Mesenteric fat pad (tissue), 1 donor: ENCODE measurements around the gene AP4B1. TPM values are rescaled to one million over a fixed set of nuclear protein-coding genes. Genes with fewer than 3 reads are reported as not detected.

Experiments
- DNase-seq: peaks from one replicate; pipeline ENCODE4 v3.0.0-alpha.2; 2020; ENCODE audit warnings: low spot score
- total RNA-seq: library from RNA; stranded (reverse); fragmentation: NEBNext Ultra II Directional; extraction: Animal tissue kit (Norgen Biotek cat#: 25700); gene quantifications from one replicate; pipeline ENCODE4 v1.2.1, GENCODE V29; 2021
- donor health status: DM: yes; HTN: yes; CAD: no.

Gene AP4B1
- total RNA-seq, 1 donor from 2014 or later = 8.5 TPM

- DNase-seq = no peak
These were observed 8.6 kb downstream of the AP4B1 start for GRCh38 chr1:113895961-113896360.

DNA sequence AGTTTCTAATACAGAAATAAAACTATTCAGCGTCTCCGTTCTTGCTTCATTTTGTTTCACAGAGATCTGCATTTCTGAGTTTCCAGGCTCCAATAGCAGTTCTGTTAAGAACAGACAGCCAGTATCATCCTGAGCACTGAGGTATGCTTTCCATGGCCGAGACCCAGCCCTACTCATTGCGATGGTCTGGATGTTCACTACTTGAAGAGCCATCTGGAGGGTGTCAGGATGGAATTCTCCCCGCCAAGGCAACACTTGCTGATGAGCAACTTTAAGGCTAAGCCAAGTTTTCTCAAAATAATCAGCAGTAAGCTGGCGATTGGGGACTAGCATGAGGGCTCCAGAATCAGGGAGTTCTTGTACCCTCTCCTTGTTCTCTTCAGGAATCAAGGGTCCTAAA, 9.5 kb downstream of the AP4B1 start:
- DNase-seq = no peak

DNA sequence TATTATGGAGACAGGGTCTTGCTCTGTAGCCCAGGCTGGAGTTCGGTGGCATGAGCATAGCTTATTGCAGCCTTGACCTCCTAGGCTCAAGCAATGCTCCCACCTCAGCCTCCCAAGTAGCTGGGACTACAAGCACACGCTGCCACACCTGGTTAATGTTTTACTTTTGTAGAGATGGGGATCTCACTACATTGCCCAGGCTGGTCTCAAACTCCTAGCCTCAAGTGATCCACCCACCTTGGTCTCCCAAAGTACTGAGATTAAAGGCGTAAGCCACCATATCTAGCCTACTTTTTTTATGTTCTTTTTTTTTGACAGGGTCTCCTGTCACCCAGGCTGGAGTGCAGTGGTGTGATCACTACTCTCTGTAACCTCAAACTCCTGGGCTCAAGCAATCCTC, 11.3 kb downstream of the AP4B1 start:
- no peak for DNase-seq

GRCh38 chr1:113891631-113892220, 12.9 kb downstream of the AP4B1 start:
- DNase-seq = no peak

DNA sequence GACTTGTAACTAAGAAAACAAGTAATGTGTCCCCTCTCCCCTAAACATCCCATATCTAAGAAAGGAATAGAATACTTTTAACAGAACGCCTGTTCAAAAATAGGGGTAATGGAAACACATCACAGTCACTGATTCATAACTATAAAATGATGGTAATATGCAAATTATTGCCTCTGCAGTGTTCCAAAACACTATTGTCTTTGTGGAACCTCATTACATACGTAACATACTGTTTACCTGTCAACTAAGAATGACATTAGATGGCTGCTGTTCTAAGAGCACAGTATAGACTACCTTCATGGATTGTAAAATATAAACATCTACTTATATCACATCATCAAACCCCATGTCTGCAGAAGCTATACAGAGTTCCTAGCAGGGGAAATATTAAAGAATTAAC, 13.8 kb downstream of the AP4B1 start:
- no peak for DNase-seq

DNA sequence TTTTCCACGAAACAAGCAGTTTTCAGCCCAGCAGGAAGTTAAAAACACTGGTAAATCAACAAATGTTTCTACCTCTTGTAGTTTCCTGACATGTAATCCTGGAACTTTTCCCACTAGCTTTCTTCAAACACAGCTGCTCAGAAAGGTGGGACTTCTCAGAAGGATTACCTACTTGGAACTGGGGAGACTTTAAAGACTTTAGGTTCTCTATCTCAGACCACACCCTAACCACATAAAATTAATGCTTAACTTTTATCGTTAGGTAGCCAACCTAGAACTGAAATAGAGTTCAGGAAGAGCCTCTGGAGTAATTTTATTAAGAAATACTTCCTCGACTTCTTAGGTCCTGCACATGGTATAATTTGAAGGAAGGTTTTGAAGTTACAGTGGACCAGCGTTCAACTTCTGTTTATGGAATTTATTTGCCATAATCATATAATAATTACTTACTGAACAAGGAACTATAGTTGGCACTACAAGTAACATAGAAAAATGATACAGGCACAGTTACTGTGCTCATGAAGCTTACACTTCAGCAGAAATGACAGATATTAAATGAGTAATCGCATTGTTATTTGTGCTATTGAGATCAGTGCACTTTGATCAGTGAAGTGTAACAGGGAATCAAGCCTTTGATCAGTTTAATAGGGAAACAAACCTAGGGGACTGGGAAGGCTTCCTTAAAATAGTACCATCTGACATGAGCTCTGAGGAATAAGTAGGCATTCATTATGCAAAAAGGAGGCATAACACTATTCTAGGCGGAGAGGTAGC, 17.0 kb downstream of the AP4B1 start, which contains the start of gene BCL2L15:
Gene BCL2L15 (minus strand): TSS at position 180 of the 774 bp plus-strand sequence. CDS start 206 bp downstream, outside the sequence.
- no peak for DNase-seq

GRCh38 chr1:113886417-113887401, 17.9 kb downstream of the AP4B1 start:
- no peak for DNase-seq

GRCh38 chr1:113881661-113882060, 22.9 kb downstream of the AP4B1 start:
- DNase-seq = no peak

DNA sequence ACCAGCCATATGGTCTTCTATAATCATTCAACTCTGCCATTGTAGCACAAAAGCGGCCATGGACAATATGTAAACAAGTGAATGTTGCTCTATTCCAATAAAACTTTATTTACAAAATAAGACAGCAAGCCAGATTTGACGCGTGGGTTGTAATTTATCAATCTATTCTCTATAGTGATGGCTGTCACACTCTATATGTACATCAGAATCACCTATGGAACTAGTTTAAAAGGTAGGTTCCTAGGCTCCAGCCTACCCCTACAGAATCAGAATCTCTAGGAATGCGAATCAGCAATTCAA, 24.9 kb downstream of the AP4B1 start:
- DNase-seq = no peak

- no peak for DNase-seq
These were observed 28.4 kb downstream of the AP4B1 start for GRCh38 chr1:113876176-113876575.

DNA sequence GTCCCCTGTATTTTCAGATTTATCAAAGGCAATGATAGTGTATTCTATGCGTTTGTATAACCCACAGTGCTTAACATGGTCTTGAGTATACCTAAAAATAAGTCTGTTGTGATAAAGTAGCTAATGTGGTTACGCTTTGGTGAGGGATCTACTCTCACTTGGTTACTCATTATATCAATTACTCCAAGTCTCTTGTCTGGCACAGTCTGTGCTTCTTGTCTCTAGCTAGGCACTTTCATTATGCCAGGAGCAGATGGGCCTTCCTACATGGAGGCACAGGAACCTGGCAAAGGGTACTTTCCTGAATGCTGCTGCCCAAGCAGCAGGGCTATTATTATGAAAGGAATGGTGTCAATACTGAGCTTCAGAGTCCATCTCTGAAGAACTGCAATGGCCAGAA, 28.9 kb downstream of the AP4B1 start:
- no peak for DNase-seq

DNA sequence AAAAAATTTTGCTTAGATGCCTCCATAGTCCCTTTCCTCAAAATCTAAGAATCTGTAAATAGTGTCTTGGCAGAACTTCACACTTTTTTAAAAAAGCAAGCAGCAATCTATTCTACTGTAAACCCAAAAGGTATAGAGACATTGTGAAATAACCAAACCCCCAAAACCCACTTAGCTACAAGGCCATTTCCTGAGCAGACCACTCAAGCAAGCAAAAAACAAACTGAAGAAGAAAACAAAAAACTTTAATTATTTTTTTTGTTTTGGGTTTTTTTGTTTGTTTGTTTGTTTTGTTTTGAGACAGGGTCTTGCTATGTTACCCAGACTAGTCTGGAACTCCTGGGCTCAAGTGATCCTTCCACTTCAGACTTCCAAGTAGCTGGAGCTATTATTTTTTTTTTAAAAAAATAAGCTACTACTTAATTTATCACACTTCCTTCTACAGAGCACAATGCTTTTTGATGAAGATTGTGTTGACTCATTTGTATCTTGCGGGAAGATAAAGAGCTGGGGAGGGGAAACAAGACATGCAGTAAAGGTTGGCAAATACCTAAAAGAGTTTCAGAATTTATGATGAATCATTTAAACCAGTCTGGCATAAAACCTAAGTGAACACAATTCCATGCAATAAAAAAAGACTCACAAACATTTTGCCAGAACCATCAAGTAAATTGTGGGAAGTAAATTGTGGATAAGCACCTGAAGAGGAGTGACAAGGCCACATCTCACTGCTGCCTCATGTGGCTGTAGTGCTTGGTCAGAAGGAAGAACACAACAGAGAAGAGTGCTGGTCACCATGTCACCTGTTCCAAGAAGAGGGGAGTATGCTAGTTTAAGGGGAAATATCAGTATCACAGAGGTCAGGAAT, 30.4 kb downstream of the AP4B1 start:
- DNase-seq = no peak

DNA sequence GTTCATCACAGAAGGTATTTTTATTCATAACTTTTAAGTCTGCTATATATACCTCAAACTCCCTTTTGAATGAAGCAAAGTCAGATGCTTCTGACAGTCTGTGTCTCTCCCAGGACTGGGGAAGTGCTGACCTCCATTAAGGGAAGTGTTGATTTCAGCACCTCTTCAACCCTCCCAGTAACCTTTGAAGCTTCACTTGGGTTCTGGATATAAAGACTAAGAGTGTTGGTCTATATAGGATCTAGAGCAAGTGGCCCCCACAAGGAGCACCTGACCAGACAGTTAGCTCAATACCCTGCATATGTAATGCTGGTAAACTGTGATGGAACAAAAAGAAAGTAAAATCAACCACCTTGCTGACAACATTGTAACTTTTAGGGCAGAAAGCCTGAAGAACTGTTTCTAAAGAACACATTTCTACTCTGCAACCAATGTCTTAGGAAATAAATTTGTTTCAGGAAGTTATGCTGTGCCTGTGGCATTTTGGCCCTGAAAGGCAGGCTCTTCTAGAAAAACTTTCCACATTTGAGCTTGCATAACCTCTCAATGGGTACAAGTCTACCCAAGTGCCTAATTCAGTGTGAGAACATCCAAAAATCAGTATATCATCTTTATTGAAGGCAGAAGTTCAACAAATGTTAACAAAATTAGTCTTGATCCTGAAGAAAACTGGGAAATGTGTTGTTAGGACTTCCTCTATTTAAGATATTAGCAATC, 32.2 kb downstream of the AP4B1 start:
- no peak for DNase-seq

DNA sequence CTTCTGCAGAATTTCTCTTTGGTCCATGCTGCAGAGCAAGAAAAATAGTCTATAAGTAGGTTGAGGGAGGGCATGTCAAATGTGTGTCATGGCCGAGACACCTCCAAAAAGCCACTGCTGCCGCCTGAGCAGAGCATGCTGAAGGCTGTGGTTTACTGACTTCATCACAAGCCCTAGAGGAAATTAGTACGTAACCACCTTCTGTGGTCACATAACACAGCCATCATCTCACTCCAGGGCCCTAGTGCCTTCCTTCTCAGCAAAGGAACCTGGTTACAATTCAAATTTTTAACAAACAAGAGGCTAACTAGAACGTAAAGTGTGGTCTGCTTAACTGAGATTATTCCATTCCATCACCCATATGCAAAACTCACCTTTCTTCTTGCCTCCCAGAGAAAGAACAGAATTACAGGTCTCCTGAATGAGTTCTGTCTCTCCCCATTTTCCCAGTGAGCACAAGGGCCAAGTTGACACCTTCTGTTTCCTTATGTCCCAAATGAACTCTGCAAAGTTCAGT, 32.9 kb downstream of the AP4B1 start, which contains the start of gene PTPN22:
Gene PTPN22 (minus strand): TSS at position 116 of the 517 bp plus-strand sequence.
- DNase-seq = no peak

DNA sequence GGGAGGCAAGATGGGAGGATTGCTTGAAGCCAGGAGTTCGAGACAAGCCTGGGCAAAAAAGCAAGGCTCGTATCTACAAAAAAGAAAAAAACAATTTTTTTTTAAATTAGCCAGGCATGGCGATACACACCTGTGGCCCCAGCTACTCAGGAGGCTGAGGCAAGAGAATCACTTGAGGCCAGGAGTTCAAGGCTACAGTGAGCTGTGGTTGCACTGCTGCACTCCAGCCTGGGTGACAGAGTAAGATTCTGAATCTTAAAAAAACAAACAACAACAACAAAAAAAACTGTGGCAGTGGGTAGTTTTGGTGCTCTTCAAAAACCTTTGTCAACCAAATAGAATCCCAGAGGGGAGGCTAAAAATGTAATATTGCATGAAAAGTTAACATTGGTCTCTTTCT, 33.8 kb downstream of the AP4B1 start:
- DNase-seq = no peak

DNA sequence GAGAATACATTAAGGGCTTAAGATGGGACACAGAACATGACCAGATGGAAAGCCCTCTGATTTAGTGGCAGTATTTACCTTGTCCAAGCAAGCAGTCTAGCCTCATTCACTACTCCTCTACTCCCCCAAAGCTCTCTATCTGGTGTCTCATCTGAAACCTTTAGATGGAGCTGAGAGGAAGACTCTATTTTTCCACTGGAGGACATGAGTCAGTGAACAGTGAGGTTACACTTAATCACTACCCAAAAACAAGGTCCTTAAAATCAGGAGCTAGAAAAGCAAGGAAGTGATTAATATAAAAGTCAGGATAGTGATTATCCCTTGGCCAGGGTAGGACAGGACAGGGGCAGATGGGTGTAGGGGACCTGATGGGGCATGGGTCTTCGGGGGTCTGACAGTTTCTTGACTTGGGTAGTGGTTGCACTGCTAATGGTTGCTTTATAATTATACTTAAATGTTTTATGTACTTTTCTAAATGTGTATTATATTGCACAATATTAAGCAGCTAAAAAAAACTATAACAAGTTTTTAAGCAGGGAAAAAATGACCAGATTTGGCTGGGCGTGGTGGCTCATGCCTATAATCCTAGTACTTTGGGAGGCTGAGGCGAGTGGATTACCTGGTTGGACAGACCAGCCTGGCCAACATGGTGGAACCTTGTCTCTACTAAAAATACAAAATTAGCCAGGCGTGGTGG, 36.1 kb downstream of the AP4B1 start:
- DNase-seq = no peak

DNA sequence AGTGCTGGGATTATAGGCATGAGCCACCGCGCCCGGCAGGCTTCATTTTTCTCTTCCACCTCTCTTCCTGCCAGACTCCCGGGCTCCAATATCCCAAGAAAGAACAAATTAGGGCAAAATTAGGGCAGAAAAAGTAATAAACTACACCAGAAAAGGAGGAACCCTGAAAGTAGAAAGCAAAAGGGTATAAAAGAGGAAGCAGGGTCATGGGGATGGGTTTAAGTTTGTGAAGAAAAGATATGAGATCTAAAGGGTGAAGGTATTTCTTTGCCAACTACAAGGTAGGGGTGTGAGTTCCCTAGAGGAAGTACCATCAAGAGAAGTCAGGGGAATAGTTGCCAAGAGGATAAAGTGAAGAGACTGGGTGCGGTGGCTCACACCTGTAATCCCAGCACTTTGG, 43.0 kb downstream of the AP4B1 start:
- DNase-seq = no peak

GRCh38 chr1:113860891-113861290, 43.7 kb downstream of the AP4B1 start:
- DNase-seq = no peak

GRCh38 chr1:113859478-113860175, 45.0 kb downstream of the AP4B1 start:
- DNase-seq = no peak
